ENCODE data around the gene PCP4L1.

DNA sequence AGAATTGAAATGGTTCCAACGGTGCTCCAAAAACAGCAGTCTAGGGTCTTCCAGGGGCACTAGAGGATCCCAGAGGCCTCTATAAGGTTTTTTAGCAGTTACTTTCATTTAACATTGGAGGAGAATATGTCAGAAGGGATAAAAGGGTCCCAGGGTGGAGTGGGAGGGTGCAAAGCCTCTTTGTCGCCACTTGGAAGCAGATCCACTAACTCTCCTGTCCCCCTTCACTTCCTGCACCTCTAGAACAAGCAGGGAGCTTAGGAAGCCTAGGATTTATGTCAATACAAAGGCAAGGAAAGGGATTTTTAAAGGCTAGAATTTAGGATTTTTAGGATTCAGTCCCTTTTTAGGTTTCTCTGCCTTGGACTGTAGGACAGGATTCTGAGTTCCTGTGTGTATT lies 8.3 kb downstream of the PCP4L1 start:
- TF ChIP-seq CTCF (IDR thresholded peaks at IDR 0.05; ENCODE audit: insufficient read depth, low read length) (no peak), REST (IDR thresholded peaks at IDR 0.05; ENCODE audit: insufficient replicate concordance, low read depth) (no peak)

Measured in HL-60 (cell line).